HUES48 (cell line): ENCODE results near the gene ANO10.

Experiments
- H3K27ac ChIP-seq: one replicate; pipeline ENCODE4 v1.7.0; 2013; ENCODE audit warnings: low read depth, low read length, inconsistent platforms
- H3K27me3 ChIP-seq: 2 replicates; pipeline ENCODE4 v1.6.1; 2013; ENCODE audit warnings: mild to moderate bottlenecking, low read length; ENCODE audit not compliant: control insufficient read depth, insufficient read depth
- H3K36me3 ChIP-seq: 2 replicates; pipeline ENCODE4 v1.6.1; 2013; ENCODE audit warnings: low read length; ENCODE audit not compliant: control insufficient read depth, insufficient read depth
- H3K4me1 ChIP-seq: 2 replicates; pipeline ENCODE4 v1.6.1; 2013; ENCODE audit warnings: mild to moderate bottlenecking, low read length; ENCODE audit not compliant: control insufficient read depth, insufficient read depth
- H3K4me3 ChIP-seq: 2 replicates; pipeline ENCODE4 v1.5.1; 2013; ENCODE audit warnings: mild to moderate bottlenecking, low read depth, low read length
- H3K9ac ChIP-seq: 2 replicates; pipeline ENCODE4 v1.6.1; 2013; ENCODE audit warnings: mild to moderate bottlenecking, low read depth, low read length, moderate library complexity
- H3K9me3 ChIP-seq: 2 replicates; pipeline ENCODE4 v1.6.1; 2013; ENCODE audit warnings: low read length; ENCODE audit not compliant: control insufficient read depth, insufficient read depth

The ANO10 gene

DNA sequence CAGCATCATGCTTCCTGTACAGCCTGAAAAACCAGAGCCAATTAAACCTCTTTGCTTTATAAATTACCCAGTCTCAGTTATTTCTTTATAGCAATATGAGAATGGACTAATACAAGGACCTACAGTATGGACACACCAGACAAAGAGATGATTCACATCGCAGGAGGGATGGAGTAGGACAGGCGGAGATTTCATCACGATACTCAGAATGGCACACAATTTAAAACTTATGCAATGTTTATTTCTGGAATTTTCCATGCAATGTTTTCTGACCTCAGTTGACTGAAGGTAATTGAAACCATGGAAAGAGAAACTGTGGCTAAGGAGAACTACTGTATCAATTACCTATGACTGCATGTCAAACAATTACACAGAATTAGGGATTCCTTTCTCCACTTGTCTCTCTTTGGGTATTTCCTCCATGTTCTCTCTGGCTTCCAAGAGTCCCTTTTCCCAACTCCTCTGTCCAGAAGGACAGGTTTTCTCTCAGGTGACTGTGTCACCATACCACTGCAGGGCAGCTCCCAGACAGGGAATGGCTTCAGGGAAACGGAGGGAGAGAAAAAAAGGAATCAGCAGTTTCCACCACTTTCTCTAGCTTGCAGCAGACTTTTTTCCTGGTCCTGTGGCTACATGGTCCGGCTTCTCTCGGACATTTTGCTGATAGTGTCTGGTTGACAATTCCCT, 3.0 kb upstream of the ANO10 start:
- H3K9ac ChIP-seq = no peak overlapping the region
- H3K27me3 ChIP-seq = no peaks in the 10 kb centered on the region
- no peak overlapping the region for H3K4me3 ChIP-seq
- no peaks in the 10 kb centered on the region for H3K9me3 ChIP-seq
- H3K36me3 ChIP-seq = no peaks in the 10 kb centered on the region
- H3K27ac ChIP-seq = no peak overlapping the region
- H3K4me1 ChIP-seq = peaks cover 9% of the 10 kb centered on the region; the same call in 1 of the 2 replicates

DNA sequence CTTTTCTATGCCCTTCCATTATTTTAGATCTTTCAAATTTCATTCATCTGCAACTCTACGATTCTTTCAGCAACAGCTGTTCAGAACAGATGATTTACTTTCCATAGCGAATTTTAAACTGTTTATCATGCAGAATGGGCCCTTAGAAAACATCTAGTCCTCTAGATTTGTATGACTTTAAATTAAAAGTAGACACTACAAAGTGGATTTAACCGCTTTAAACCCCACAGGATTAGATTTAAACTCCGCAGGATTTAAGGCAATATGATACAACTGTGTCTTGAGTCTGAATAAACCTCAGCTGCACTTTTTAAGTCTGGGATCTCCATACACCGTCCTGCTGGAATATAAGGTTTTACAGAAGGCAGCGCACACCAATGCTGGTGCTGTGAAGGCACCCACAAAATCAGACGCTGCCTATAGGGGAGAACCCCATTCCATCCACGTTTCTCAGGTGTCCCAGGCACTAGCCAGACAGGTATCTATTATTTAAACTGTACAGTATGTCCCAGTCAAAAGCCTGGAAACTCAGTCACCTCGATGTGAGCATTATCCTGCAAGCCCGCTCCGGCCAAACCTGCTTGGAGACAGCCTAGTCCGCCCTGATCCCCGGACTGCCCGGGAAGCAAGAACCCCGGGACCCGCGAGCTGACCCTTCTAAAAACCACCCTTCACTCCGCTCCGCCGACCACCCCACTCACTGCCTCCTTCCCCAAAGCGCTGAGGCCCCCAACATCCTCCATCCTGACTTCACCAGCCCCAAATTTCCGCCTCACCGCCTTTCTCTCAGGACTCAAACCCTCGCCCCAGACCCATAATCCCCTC, 768 bp downstream of the ANO10 start:
- Histone ChIP-seq H3K9me3 (no peaks in the 10 kb centered on the region), H3K27ac (peak overlapping the region; percentile 88), H3K4me1 (0 out of 2 replicates have a peak, but pooled peaks cover 4% of the 10 kb centered on the region), H3K27me3 (no peaks in the 10 kb centered on the region), H3K36me3 (no peaks in the 10 kb centered on the region), H3K9ac (peak overlapping the region; percentile 72), H3K4me3 (peak overlapping the region; percentile 73)

DNA sequence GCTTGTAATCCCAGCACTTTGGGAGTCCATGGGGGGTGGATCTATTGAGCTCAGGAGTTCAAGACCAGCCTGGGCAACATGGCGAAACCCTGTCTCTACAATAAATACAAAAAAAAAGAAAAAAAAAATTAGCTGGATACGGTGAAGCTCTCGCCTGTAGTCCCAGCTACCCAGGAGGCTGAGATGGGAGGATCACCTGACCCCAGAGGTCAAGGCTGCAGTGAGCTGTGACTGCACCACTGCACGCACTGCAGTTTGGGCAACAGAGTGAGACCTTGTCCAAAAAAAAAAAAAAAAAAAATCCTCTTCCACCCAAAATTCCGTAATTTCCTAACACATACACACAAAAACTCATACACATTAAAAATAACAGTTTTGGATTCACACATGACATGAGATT, 2.2 kb downstream of the ANO10 start:
- Histone ChIP-seq H3K4me1 (0 out of 2 replicates have a peak, but pooled peaks cover 4% of the 10 kb centered on the region), H3K9ac (no peak overlapping the region), H3K9me3 (no peaks in the 10 kb centered on the region), H3K4me3 (no peak overlapping the region), H3K27me3 (no peaks in the 10 kb centered on the region), H3K36me3 (no peaks in the 10 kb centered on the region), H3K27ac (no peak overlapping the region)

DNA sequence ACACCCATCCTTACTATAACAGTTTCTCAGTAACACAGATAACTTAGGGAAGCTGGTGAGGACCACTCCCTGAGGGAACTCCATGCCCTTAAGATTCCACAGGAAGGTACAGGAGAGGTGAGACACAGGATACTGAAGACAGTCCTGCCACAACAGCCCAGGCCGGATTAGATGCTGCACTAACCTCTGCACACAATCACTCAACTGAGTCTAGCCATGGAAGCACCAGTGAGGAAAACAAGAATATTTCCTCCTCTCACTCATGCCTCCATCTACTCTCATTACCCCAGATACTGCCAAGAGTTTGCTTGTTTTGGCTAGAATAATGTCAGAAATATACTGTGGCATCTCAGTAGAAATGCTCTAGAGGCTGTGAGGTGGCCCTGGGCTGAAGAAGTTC, 3.7 kb downstream of the ANO10 start:
- Histone ChIP-seq H3K4me1 (0 out of 2 replicates have a peak, but pooled peaks cover 4% of the 10 kb centered on the region), H3K9ac (no peak overlapping the region), H3K27ac (no peak overlapping the region), H3K9me3 (no peaks in the 10 kb centered on the region), H3K36me3 (no peaks in the 10 kb centered on the region), H3K27me3 (no peaks in the 10 kb centered on the region), H3K4me3 (no peak overlapping the region)

DNA sequence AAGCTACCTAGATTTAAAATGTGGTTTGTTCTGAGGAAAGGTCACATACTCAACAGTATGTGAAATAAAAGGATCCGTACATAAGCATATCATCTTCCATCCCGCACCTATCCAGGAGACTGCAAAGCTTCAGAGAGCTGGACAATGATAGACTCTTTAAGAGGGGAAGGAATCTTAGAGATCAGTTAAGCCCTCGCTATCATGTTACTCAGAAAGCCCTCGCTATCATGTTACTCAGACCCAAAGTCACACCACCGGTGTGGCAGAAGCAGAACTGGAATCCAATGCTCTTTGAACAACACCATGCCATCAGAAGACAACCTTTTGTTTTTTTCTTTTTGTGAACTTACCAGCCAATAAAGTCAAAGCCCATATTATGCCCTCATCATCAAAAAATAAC, 5.8 kb downstream of the ANO10 start:
- no peaks in the 10 kb centered on the region for H3K27me3 ChIP-seq
- H3K4me1 ChIP-seq = no peaks in the 10 kb centered on the region
- no peaks in the 10 kb centered on the region for H3K36me3 ChIP-seq
- H3K9me3 ChIP-seq = no peaks in the 10 kb centered on the region
- H3K4me3 ChIP-seq = no peak overlapping the region
- no peak overlapping the region for H3K27ac ChIP-seq
- H3K9ac ChIP-seq = no peak overlapping the region

DNA sequence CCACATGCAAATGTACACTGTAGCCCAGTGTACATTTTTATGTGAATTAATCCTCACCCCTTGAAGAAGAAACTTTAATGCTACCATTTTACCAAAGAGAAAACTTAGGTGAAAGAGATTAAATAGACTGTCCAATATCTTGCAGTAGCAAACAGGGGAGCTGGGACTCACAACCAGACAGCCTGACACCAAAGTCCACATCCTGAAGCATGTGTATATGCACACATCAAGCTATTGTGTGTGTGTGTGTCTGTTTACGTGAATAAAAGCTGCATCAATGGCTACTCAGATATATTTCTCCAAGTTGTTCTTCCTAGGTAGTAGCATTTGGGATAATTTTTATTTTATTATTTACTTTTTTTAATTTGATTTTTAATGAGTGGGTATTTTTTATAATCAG, 6.7 kb downstream of the ANO10 start:
- Histone ChIP-seq H3K9me3 (no peaks in the 10 kb centered on the region), H3K4me1 (no peaks in the 10 kb centered on the region), H3K4me3 (no peak overlapping the region), H3K9ac (no peak overlapping the region), H3K27ac (no peak overlapping the region), H3K27me3 (no peaks in the 10 kb centered on the region), H3K36me3 (no peaks in the 10 kb centered on the region)

DNA sequence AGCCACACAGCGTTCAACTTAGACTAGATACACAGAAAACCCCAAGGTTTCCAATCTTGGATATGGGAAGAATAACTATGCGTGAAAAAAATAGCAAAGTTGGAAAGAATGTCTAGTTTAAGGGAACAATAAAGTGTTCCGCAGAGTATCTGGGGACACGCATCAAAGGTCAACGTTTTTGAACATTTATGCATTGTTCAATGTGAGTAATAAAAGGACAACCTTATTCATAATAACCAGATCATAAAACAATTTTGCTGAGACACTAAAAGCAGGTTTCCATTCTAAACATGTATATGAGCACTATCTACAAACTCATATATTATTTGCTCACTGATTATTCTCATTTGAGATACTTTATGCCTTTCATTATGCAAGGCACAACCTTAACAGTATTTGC, 7.8 kb downstream of the ANO10 start:
- H3K27me3 ChIP-seq = no peaks in the 10 kb centered on the region
- H3K9me3 ChIP-seq = no peaks in the 10 kb centered on the region
- H3K27ac ChIP-seq = no peak overlapping the region
- H3K4me1 ChIP-seq = no peaks in the 10 kb centered on the region
- H3K36me3 ChIP-seq = no peaks in the 10 kb centered on the region
- H3K4me3 ChIP-seq = no peak overlapping the region
- no peak overlapping the region for H3K9ac ChIP-seq

DNA sequence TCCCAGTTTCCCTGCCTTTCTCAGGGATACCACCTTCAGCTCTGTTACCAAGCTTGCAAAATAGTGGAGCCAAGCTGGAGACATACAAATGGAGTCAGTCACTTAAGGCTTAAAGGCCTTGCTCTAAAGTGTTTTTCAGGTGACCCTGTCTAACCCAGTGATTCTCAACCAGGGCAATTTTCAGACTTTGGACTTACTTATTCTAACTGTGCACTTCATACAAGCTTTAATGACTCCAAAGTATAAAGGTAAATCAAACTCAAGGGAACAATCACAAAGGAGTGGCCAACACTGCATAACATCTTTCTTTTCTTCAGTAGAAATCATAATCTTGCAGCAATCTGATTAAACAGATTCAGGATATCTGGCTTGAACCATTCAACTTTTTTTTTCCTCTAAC, 9.4 kb downstream of the ANO10 start:
- no peaks in the 10 kb centered on the region for H3K27me3 ChIP-seq
- no peaks in the 10 kb centered on the region for H3K4me1 ChIP-seq
- no peaks in the 10 kb centered on the region for H3K36me3 ChIP-seq
- H3K9me3 ChIP-seq = no peaks in the 10 kb centered on the region
- no peak overlapping the region for H3K27ac ChIP-seq
- no peak overlapping the region for H3K9ac ChIP-seq
- no peak overlapping the region for H3K4me3 ChIP-seq

DNA sequence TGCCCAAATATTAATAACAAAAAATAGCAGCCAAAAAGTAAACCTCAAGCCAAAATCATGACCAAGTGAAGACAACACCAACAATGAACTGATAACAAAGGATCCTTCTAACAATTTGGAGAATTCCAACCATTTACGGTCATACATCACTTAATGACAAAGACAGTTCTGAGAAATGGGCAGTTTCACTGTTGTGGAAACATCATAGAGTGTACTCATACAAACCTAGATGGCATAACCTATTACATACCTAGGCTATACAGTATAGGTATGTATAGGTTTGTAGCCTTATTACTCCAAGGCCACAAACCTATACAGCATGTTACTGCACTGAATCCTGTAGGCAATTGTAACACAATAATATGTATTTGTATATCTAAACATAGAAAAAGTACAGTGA, 12.4 kb downstream of the ANO10 start:
- H3K4me3 ChIP-seq = no peak overlapping the region
- H3K4me1 ChIP-seq = peaks cover 4% of the 10 kb centered on the region; the same call in 1 of the 2 replicates
- H3K9me3 ChIP-seq = no peaks in the 10 kb centered on the region
- no peak overlapping the region for H3K27ac ChIP-seq
- H3K27me3 ChIP-seq = no peaks in the 10 kb centered on the region
- no peak overlapping the region for H3K9ac ChIP-seq
- H3K36me3 ChIP-seq = peaks cover 13% of the 10 kb centered on the region

DNA sequence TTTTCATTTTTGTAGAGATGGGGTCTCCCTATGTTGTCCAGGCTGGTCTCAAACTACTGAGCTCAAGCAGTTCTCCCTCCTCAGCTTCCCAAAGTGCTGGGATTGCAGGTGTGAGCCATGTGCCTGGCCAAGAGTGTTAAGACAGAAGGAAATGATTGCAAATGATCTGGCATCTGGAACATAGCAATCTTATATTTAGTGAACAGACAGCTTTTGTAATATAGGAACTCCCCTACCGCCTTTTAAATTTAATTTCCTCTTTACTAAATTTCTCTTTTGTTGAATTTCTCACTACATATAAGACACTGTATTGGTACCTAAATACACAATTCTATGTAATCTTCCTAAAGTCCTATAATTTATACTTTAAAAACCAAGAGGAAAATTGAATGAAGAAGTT, 13.1 kb downstream of the ANO10 start:
- Histone ChIP-seq H3K9ac (no peak overlapping the region), H3K9me3 (no peaks in the 10 kb centered on the region), H3K27ac (no peak overlapping the region), H3K4me1 (peaks cover 4% of the 10 kb centered on the region; the same call in 1 of the 2 replicates), H3K4me3 (no peak overlapping the region), H3K27me3 (no peaks in the 10 kb centered on the region), H3K36me3 (peaks cover 19% of the 10 kb centered on the region)

DNA sequence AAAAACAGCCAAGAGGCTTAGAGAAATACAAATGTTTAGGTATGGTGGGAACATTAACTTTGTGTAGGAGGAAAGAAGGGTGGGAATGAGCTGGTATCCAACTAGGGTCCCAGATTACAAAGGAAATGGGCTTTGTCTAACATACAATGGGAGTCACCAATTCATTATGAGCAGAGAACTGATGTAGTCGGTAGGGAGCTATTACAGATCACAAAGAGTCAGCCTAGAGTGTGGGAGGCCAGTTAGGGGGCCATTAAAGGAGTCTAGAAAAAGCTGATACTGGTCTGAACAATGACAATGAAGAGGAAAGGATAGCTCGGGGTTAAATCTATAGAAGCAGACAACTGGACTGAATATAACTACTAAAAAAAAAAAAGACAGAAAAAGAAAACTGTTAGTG, 15.5 kb downstream of the ANO10 start:
- H3K4me1 ChIP-seq = peaks cover 4% of the 10 kb centered on the region; the same call in 1 of the 2 replicates
- H3K27me3 ChIP-seq = no peaks in the 10 kb centered on the region
- peaks cover 34% of the 10 kb centered on the region for H3K36me3 ChIP-seq
- H3K9me3 ChIP-seq = no peaks in the 10 kb centered on the region
- H3K9ac ChIP-seq = no peak overlapping the region
- H3K4me3 ChIP-seq = no peak overlapping the region
- peak overlapping the region; percentile 56 for H3K27ac ChIP-seq
